Ureter (tissue), 1 donor: ENCODE data around the gene CHCHD6. TPM values are rescaled to one million over a fixed set of nuclear protein-coding genes. Genes with fewer than 3 reads are reported as not detected.

Experiments used
- DNase-seq: peaks from one replicate; pipeline ENCODE4 v3.0.0-alpha.2; 2020; ENCODE audit warnings: low spot score
- total RNA-seq: library from RNA; stranded (reverse); gene quantifications from one replicate; pipeline ENCODE4 v1.2.4, GENCODE V29; 2023
- donor health status: DM: yes; HTN: yes; CAD: no.

The CHCHD6 gene
- total RNA-seq: 15.9 TPM

GRCh38 chr3:126703512-126704493 lies at the start of gene CHCHD6:
Gene CHCHD6, plus strand, starts transcription at chr3:126704240. Its CDS starts 73 bp downstream, at chr3:126704313.
- peak; percentile 96 for DNase-seq

- peak; percentile 88 for DNase-seq
These were observed 49.3 kb upstream of the CHCHD6 start, which contains the start of gene TXNRD3 for GRCh38 chr3:126654571-126655383. Gene TXNRD3, minus strand, starts transcription at chr3:126655124.

- no peak for DNase-seq
These were observed 48.2 kb upstream of the CHCHD6 start for GRCh38 chr3:126655887-126656286.

- DNase-seq: no peak
These were observed 47.5 kb upstream of the CHCHD6 start for GRCh38 chr3:126656371-126657134.

- no peak for DNase-seq
These were observed 46.1 kb upstream of the CHCHD6 start for GRCh38 chr3:126657901-126658300.

- DNase-seq: no peak
These were observed 45.5 kb upstream of the CHCHD6 start for GRCh38 chr3:126658584-126658983.

- DNase-seq: no peak
These were observed 43.8 kb upstream of the CHCHD6 start for GRCh38 chr3:126659915-126660886.

- no peak for DNase-seq
These were observed 42.3 kb upstream of the CHCHD6 start for GRCh38 chr3:126661532-126662364.

- no peak for DNase-seq
These were observed 40.8 kb upstream of the CHCHD6 start for GRCh38 chr3:126663257-126663656.

- DNase-seq: no peak
These were observed 40.3 kb upstream of the CHCHD6 start for GRCh38 chr3:126663750-126664149.

GRCh38 chr3:126664591-126665214 lies 39.3 kb upstream of the CHCHD6 start:
- no peak for DNase-seq

- DNase-seq: no peak
These were observed 38.7 kb upstream of the CHCHD6 start for GRCh38 chr3:126665221-126665936.

GRCh38 chr3:126665959-126666657 lies 37.9 kb upstream of the CHCHD6 start:
- DNase-seq: no peak

- DNase-seq: no peak
These were observed 37.1 kb upstream of the CHCHD6 start for GRCh38 chr3:126666658-126667528.

- DNase-seq: no peak
These were observed 36.2 kb upstream of the CHCHD6 start for GRCh38 chr3:126667631-126668449.
